A549 (cell line): ENCODE measurements around the gene ATXN3L. TPM values are rescaled to one million over a fixed set of nuclear protein-coding genes. Genes with fewer than 3 reads are reported as not detected.

Experiments used
- ATAC-seq, 2 experiments: fragments of 200-7000 bp in 1 of 2; fragments of >200 bp in 1 of 2; cut with Nextera tagmentation in 1 of 2; cut with Tn5 transposase in 1 of 2; 3 replicates each; pipeline versions ENCODE4 v1.8.0 to v1.9.1; 2018 to 2020; ENCODE audit warnings: mild to moderate bottlenecking in 1 of 2, moderate library complexity in 1 of 2
- CTCF ChIA-PET: fragments of 300-600 bp; sonication (Branson Sonifier 250); formaldehyde crosslinking; extraction: SDS; loops from one replicate; lab custom pipeline; 2021; ENCODE audit warnings: antibody characterized with exemption, inconsistent platforms; lab: Yijun Ruan, JAX
- POLR2A ChIA-PET: fragments of 350-600 bp; formaldehyde crosslinking; extraction: SDS; loops from one replicate; lab custom pipeline; 2021; ENCODE audit warnings: antibody characterized with exemption, inconsistent platforms; lab: Yijun Ruan, JAX
- DNase-seq, 2 experiments: peaks; one replicate each; pipeline versions ENCODE4 v3.0.0 to v3.0.0-alpha.2; 2011 to 2016; ENCODE audit warnings: low read depth in 1 of 2, low spot score in 1 of 2
- FAIRE-seq: peaks from 2 replicates; lab custom pipeline; 2011; peaks lifted over from hg19 to GRCh38; lab: Jason Lieb, UNC
- H3K27ac ChIP-seq, 2 experiments: fragments of >200 bp; sonication (Bioruptor Twin); formaldehyde crosslinking; 3 replicates each; pipeline ENCODE4 v1.5.1; 2016 to 2017
- H3K4me1 ChIP-seq: fragments of >200 bp; sonication (Bioruptor Twin); formaldehyde crosslinking; 3 replicates; pipeline ENCODE4 v1.6.1; 2016
- H3K4me2 ChIP-seq: fragments of >200 bp; sonication (Bioruptor Twin); formaldehyde crosslinking; 3 replicates; pipeline ENCODE4 v1.6.1; 2016
- H3K4me3 ChIP-seq: fragments of >200 bp; sonication (Bioruptor Twin); formaldehyde crosslinking; 3 replicates; pipeline ENCODE4 v1.5.1; 2016
- H3K9me3 ChIP-seq: fragments of >200 bp; sonication (Bioruptor Twin); formaldehyde crosslinking; 3 replicates; pipeline ENCODE4 v1.6.1; 2016
- ATOH8 ChIP-seq: fragments of 250-450 bp; sonication (Bioruptor Pico); IDR thresholded peaks from 2 replicates; pipeline ENCODE4 v1.5.0; 2020; ENCODE audit warnings: low read depth, mild to moderate bottlenecking, moderate library complexity
- CBX2 ChIP-seq: fragments of 200-600 bp; sonication (generic); IDR thresholded peaks from 2 replicates; pipeline ENCODE4 v1.6.1; 2016; ENCODE audit warnings: low read depth, mild to moderate bottlenecking, borderline replicate concordance
- CHD2 ChIP-seq: fragments of 150-350 bp; IDR thresholded peaks from 2 replicates; pipeline ENCODE4 v1.6.1; 2014; ENCODE audit warnings: low read length; ENCODE audit not compliant: partially characterized antibody
- CHD4 ChIP-seq: fragments of 200-600 bp; sonication (generic); IDR thresholded peaks from 2 replicates; pipeline ENCODE4 v1.6.1; 2016; ENCODE audit warnings: antibody characterized with exemption, mild to moderate bottlenecking, borderline replicate concordance
- ELK1 ChIP-seq: fragments of 150-350 bp; IDR thresholded peaks from 2 replicates; pipeline ENCODE4 v1.6.1; 2014; ENCODE audit warnings: low read depth, mild to moderate bottlenecking, low read length
- HDAC2 ChIP-seq: fragments of 200-600 bp; sonication (generic); IDR thresholded peaks from 2 replicates; pipeline ENCODE4 v1.6.1; 2016
- HES2 ChIP-seq: fragments of >200 bp; sonication (Bioruptor Twin); formaldehyde crosslinking; IDR thresholded peaks from 2 replicates; pipeline ENCODE4 v1.6.1; 2016
- HOXB13 ChIP-seq: fragments of 250-450 bp; sonication (Bioruptor Pico); IDR thresholded peaks from 2 replicates; pipeline ENCODE4 v1.5.0; 2020; ENCODE audit warnings: low read depth, mild to moderate bottlenecking, moderate library complexity
- JUN ChIP-seq, 2 experiments: fragments of >200 bp; sonication (Bioruptor Twin); formaldehyde crosslinking; IDR thresholded peaks; 2 replicates in 1 of 2; 3 replicates in 1 of 2; pipeline ENCODE4 v1.6.1; 2016 to 2017
- KDM1A ChIP-seq: fragments of 200-600 bp; sonication (generic); IDR thresholded peaks from 2 replicates; pipeline ENCODE4 v1.6.1; 2016; ENCODE audit warnings: low read depth, mild to moderate bottlenecking
- KDM5A ChIP-seq: fragments of 200-600 bp; sonication (generic); IDR thresholded peaks from 2 replicates; pipeline ENCODE4 v1.6.1; 2016; ENCODE audit warnings: antibody characterized with exemption, mild to moderate bottlenecking
- MAX ChIP-seq: IDR thresholded peaks from 2 replicates; pipeline ENCODE4 v1.6.1; 2012
- POLR2A ChIP-seq: IDR thresholded peaks from 2 replicates; pipeline ENCODE4 v1.6.1; 2012; ENCODE audit warnings: mild to moderate bottlenecking, low read length
- POLR2AphosphoS2 ChIP-seq: conservative IDR thresholded peaks from 2 replicates; pipeline ENCODE4 v1.6.1; 2012; ENCODE audit warnings: low read length, improper control_type of control experiment, inconsistent platforms
- SMC3 ChIP-seq: fragments of >200 bp; sonication (Bioruptor Twin); formaldehyde crosslinking; IDR thresholded peaks from 3 replicates; pipeline ENCODE4 v1.6.1; 2018; ENCODE audit warnings: inconsistent platforms
- ZC3H11A ChIP-seq: fragments of 450-650 bp; IDR thresholded peaks from 2 replicates; pipeline ENCODE4 v1.6.1; 2014; ENCODE audit warnings: antibody characterized with exemption, mild to moderate bottlenecking
- WGBS: methylation state at CpG from one replicate; pipeline ENCODE4 v1.1.6; 2017; ENCODE audit errors: missing lambda C conversion rate; 5-methylcytosine and 5-hydroxymethylcytosine counted together
- polyA plus RNA-seq, 4 experiments: library from polyadenylated mRNA; depleted of rRNA in 3 of 4; stranded (reverse); fragments of >200 nt; fragmentation: RNase III in 1 of 4; extraction: RNeasy Plus Mini Kit Qiagen cat#74134 plus additional on column Dnase treatment in 1 of 4; gene quantifications; 2 replicates in 3 of 4; 3 replicates in 1 of 4; pipeline ENCODE4 v1.2.3, GENCODE V29; 2011 to 2017
- TF ChIP-seq, protein P1 (sequence below): IDR thresholded peaks from 2 replicates; pipeline ENCODE4 v1.6.1; 2012; ENCODE audit warnings: low read depth, borderline replicate concordance
- TF ChIP-seq, protein P2 (sequence below): IDR thresholded peaks from 2 replicates; pipeline ENCODE4 v1.6.1; 2012
- TF ChIP-seq, protein P3 (sequence below): fragments of >200 bp; sonication (Bioruptor Twin); formaldehyde crosslinking; IDR thresholded peaks from 3 replicates; pipeline ENCODE4 v1.5.1; 2016
- TF ChIP-seq, protein P4 (sequence below): fragments of 200-600 bp; sonication (generic); IDR thresholded peaks from 2 replicates; pipeline ENCODE4 v1.6.1; 2016; ENCODE audit warnings: antibody characterized with exemption, mild to moderate bottlenecking, moderate library complexity

ATXN3L gene
- polyA plus RNA-seq, 2 of the 4 experiments (the other 2 are of a cell fraction) = not detected

DNA sequence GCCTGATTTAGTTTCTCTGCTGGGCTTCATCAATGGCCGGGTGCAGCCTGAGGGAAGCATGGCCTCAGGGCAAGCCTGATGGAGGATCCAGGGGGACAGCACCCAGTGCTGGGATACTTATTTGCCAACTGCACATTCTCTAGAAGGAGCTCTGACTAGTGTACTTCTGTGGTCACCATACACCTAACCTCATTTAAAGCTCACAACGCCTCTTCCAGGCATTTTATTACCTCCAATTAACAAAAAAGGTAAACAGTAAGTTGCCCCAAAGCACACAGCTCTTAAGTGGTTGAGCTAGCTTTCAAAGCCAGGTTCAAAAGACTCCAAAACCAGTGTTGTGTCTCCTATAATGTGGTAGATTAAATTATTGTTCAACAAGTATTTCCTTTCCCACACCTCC lies 26.8 kb upstream of the ATXN3L start:
- no peak for ATAC-seq
- ChIA-PET POLR2A (no interaction called here), CTCF (interaction anchor here (0.6 to 2.0 kb wide), 2 partner anchors 9 to 449 kb away, joined by 5 to 6 read pairs; no protein-coding TSS in a partner anchor)
- Histone ChIP-seq H3K4me2 (no peak overlapping the region), H3K9me3 (no peaks in the 10 kb centered on the region), H3K27ac (peak overlapping the region in 1 of 2 experiments; percentile 24; a peak in 1 of 6 replicates), H3K4me3 (no peak overlapping the region), H3K4me1 (peaks cover 3% of the 10 kb centered on the region; the same call in 2 of the 3 replicates)
- no peak for FAIRE-seq
- DNase-seq = no peak
- 75% methylated on average over 1 of the region's 2 CpGs for WGBS
- TF ChIP-seq, protein P1, sequence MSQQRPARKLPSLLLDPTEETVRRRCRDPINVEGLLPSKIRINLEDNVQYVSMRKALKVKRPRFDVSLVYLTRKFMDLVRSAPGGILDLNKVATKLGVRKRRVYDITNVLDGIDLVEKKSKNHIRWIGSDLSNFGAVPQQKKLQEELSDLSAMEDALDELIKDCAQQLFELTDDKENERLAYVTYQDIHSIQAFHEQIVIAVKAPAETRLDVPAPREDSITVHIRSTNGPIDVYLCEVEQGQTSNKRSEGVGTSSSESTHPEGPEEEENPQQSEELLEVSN = no peak
- TF ChIP-seq HDAC2 (no peak), KDM1A (no peak), ZC3H11A (no peak), ATOH8 (no peak), JUN (IDR thresholded peaks at IDR 0.05) (no peak), ELK1 (no peak), POLR2A (no peak), SMC3 (no peak), CHD4 (no peak), MAX (no peak), CBX2 (no peak), CHD2 (no peak)
- TF ChIP-seq, protein P2, sequence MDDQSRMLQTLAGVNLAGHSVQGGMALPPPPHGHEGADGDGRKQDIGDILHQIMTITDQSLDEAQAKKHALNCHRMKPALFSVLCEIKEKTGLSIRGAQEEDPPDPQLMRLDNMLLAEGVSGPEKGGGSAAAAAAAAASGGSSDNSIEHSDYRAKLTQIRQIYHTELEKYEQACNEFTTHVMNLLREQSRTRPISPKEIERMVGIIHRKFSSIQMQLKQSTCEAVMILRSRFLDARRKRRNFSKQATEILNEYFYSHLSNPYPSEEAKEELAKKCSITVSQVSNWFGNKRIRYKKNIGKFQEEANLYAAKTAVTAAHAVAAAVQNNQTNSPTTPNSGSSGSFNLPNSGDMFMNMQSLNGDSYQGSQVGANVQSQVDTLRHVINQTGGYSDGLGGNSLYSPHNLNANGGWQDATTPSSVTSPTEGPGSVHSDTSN = no peak

GRCh38 chrX:13345438-13345837 lies 25.6 kb upstream of the ATXN3L start:
- no peak for TF ChIP-seq HES2
- no peak for TF ChIP-seq POLR2AphosphoS2
- TF ChIP-seq ELK1 = no peak
- TF ChIP-seq KDM1A = no peak
- ChIA-PET CTCF (no interaction called here), POLR2A (no interaction called here)
- no peak for ATAC-seq
- H3K27ac ChIP-seq = no peak overlapping the region
- H3K9me3 ChIP-seq = no peaks in the 10 kb centered on the region
- no peak for DNase-seq
- 88% methylated on average over 2 of the region's 2 CpGs for WGBS
- no peak overlapping the region for H3K4me3 ChIP-seq
- FAIRE-seq = peak; percentile 86
- no peak overlapping the region for H3K4me2 ChIP-seq
- H3K4me1 ChIP-seq = peaks cover 7% of the 10 kb centered on the region; the same call in 2 of the 3 replicates

GRCh38 chrX:13345037-13345436 lies 25.2 kb upstream of the ATXN3L start:
- H3K4me1 ChIP-seq = peaks cover 7% of the 10 kb centered on the region; the same call in 2 of the 3 replicates
- 90% methylated on average over 4 of the region's 4 CpGs for WGBS
- no peak overlapping the region for H3K4me3 ChIP-seq
- no peaks in the 10 kb centered on the region for H3K9me3 ChIP-seq
- POLR2A ChIA-PET = no interaction called here
- no peak for TF ChIP-seq HOXB13 (CRISPR knock-in tag)
- TF ChIP-seq, protein P3, sequence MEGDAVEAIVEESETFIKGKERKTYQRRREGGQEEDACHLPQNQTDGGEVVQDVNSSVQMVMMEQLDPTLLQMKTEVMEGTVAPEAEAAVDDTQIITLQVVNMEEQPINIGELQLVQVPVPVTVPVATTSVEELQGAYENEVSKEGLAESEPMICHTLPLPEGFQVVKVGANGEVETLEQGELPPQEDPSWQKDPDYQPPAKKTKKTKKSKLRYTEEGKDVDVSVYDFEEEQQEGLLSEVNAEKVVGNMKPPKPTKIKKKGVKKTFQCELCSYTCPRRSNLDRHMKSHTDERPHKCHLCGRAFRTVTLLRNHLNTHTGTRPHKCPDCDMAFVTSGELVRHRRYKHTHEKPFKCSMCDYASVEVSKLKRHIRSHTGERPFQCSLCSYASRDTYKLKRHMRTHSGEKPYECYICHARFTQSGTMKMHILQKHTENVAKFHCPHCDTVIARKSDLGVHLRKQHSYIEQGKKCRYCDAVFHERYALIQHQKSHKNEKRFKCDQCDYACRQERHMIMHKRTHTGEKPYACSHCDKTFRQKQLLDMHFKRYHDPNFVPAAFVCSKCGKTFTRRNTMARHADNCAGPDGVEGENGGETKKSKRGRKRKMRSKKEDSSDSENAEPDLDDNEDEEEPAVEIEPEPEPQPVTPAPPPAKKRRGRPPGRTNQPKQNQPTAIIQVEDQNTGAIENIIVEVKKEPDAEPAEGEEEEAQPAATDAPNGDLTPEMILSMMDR = no peak
- no peak for TF ChIP-seq CBX2
- TF ChIP-seq, protein P4, sequence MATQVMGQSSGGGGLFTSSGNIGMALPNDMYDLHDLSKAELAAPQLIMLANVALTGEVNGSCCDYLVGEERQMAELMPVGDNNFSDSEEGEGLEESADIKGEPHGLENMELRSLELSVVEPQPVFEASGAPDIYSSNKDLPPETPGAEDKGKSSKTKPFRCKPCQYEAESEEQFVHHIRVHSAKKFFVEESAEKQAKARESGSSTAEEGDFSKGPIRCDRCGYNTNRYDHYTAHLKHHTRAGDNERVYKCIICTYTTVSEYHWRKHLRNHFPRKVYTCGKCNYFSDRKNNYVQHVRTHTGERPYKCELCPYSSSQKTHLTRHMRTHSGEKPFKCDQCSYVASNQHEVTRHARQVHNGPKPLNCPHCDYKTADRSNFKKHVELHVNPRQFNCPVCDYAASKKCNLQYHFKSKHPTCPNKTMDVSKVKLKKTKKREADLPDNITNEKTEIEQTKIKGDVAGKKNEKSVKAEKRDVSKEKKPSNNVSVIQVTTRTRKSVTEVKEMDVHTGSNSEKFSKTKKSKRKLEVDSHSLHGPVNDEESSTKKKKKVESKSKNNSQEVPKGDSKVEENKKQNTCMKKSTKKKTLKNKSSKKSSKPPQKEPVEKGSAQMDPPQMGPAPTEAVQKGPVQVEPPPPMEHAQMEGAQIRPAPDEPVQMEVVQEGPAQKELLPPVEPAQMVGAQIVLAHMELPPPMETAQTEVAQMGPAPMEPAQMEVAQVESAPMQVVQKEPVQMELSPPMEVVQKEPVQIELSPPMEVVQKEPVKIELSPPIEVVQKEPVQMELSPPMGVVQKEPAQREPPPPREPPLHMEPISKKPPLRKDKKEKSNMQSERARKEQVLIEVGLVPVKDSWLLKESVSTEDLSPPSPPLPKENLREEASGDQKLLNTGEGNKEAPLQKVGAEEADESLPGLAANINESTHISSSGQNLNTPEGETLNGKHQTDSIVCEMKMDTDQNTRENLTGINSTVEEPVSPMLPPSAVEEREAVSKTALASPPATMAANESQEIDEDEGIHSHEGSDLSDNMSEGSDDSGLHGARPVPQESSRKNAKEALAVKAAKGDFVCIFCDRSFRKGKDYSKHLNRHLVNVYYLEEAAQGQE = no peak
- TF ChIP-seq KDM5A = no peak
- no peak for TF ChIP-seq ATOH8
- DNase-seq (no peak), FAIRE-seq (no peak), ATAC-seq (no peak)
- H3K4me2 ChIP-seq = no peak overlapping the region
- CTCF ChIA-PET = no interaction called here
- H3K27ac ChIP-seq = no peak overlapping the region
